Immature natural killer cell (primary cell): ENCODE measurements around the gene CYP27B1. TPM values are rescaled to one million over a fixed set of nuclear protein-coding genes. Genes with fewer than 3 reads are reported as not detected.

Source experiments
- DNase-seq, 3 donors: peaks; one replicate each; pipeline ENCODE4 v3.0.0; 2022; ENCODE audit warnings: mixed read lengths in 1 of 3
- H3K27ac Mint-ChIP-seq, 6 donors: one replicate each; pipeline ENCODE4 v1.8.0; 2020; ENCODE audit warnings: mixed read lengths in 6 of 6, mild to moderate bottlenecking in 5 of 6, inconsistent platforms in 4 of 6, moderate library complexity in 3 of 6
- H3K27me3 Mint-ChIP-seq, 3 donors: one replicate each; pipeline ENCODE4 v1.8.0; 2020 to 2021; ENCODE audit warnings: low read depth in 3 of 3, mild to moderate bottlenecking in 3 of 3, mixed read lengths in 3 of 3, moderate library complexity in 3 of 3, inconsistent platforms in 1 of 3
- H3K36me3 Mint-ChIP-seq, 3 donors: one replicate each; pipeline ENCODE4 v1.8.0; 2020; ENCODE audit warnings: mixed read lengths in 3 of 3, inconsistent platforms in 2 of 3, mild to moderate bottlenecking in 2 of 3
- H3K4me1 Mint-ChIP-seq, 2 donors: one replicate each; pipeline ENCODE4 v1.8.0; 2020; ENCODE audit warnings: inconsistent platforms in 2 of 2, mild to moderate bottlenecking in 2 of 2, mixed read lengths in 2 of 2, moderate library complexity in 1 of 2
- H3K4me3 Mint-ChIP-seq, 5 donors: one replicate each; pipeline ENCODE4 v1.8.0; 2020; ENCODE audit warnings: mild to moderate bottlenecking in 5 of 5, mixed read lengths in 5 of 5, inconsistent platforms in 3 of 5, moderate library complexity in 3 of 5
- H3K9me3 Mint-ChIP-seq, 6 donors: one replicate each; pipeline ENCODE4 v1.8.0; 2020; ENCODE audit warnings: mild to moderate bottlenecking in 6 of 6, mixed read lengths in 6 of 6, inconsistent platforms in 4 of 6, moderate library complexity in 3 of 6
- polyA plus RNA-seq, 3 donors: library from polyadenylated mRNA; unstranded; fragments of 300-500 nt; fragmentation: Illumina TruSeq; gene quantifications; one replicate each; pipeline ENCODE4 v1.2.3, GENCODE V29; 2021

Gene CYP27B1
- polyA plus RNA-seq, 3 donors from 2014 or later: not detected

GRCh38 chr12:57746025-57746424 lies 20.9 kb downstream of the CYP27B1 start:
- Mint-ChIP-seq H3K27me3 (peaks cover 4 to 24% (median 23%) of the 10 kb centered on the region in 3 donors), H3K9me3 (no peaks in the 10 kb centered on the region), H3K4me1 (peaks cover 51 to 67% of the 10 kb centered on the region in 2 donors), H3K36me3 (peaks cover 4 to 15% (median 4%) of the 10 kb centered on the region in 3 donors), H3K4me3 (peak overlapping the region; percentile 88 to 98 (median 90)), H3K27ac (peak overlapping the region; percentile 94 to 99 (median 98))
- no peak for DNase-seq

- Mint-ChIP-seq H3K9me3 (no peaks in the 10 kb centered on the region), H3K4me3 (peak overlapping the region; percentile 88 to 98 (median 90)), H3K27me3 (peaks cover 8 to 29% (median 27%) of the 10 kb centered on the region in 3 donors), H3K27ac (peak overlapping the region; percentile 94 to 99 (median 98)), H3K4me1 (peaks cover 55 to 67% of the 10 kb centered on the region in 2 donors), H3K36me3 (peaks cover 4 to 15% (median 4%) of the 10 kb centered on the region in 3 donors)
- no peak for DNase-seq
Measured at GRCh38 chr12:57745485-57745881, 21.4 kb downstream of the CYP27B1 start.

GRCh38 chr12:57744777-57745484 lies 21.9 kb downstream of the CYP27B1 start, which contains the start of gene TSPAN31:
Gene TSPAN31, plus strand, starts transcription at chr12:57745039. Its CDS starts 116 bp downstream, at chr12:57745155.
- H3K27me3 Mint-ChIP-seq: peaks cover 8 to 29% (median 28%) of the 10 kb centered on the region in 3 donors
- H3K27ac Mint-ChIP-seq: peak within 1 kb of the TSS; percentile 94 to 99 (median 98)
- no peaks in the 10 kb centered on the region for H3K9me3 Mint-ChIP-seq
- peaks cover 56 to 67% of the 10 kb centered on the region in 2 donors for H3K4me1 Mint-ChIP-seq
- peak; percentile 94 to 95 (median 94) for DNase-seq
- peaks cover 4 to 15% (median 4%) of the 10 kb centered on the region in 3 donors for H3K36me3 Mint-ChIP-seq
- peak within 1 kb of the TSS; percentile 88 to 98 (median 90) for H3K4me3 Mint-ChIP-seq

- H3K36me3 Mint-ChIP-seq: peaks cover 4 to 14% (median 6%) of the 10 kb centered on the region in 3 donors
- H3K27ac Mint-ChIP-seq: peak overlapping the region; percentile 94 to 99 (median 98)
- peaks cover 62 to 72% of the 10 kb centered on the region in 2 donors for H3K4me1 Mint-ChIP-seq
- peak; percentile 77 to 82 (median 80) for DNase-seq
- peak overlapping the region; percentile 88 to 98 (median 90) for H3K4me3 Mint-ChIP-seq
- H3K27me3 Mint-ChIP-seq: peaks cover 8 to 29% (median 28%) of the 10 kb centered on the region in 3 donors
- no peaks in the 10 kb centered on the region for H3K9me3 Mint-ChIP-seq
Measured at GRCh38 chr12:57744194-57744776, 22.6 kb downstream of the CYP27B1 start.

GRCh38 chr12:57743769-57744168 lies 23.1 kb downstream of the CYP27B1 start:
- Mint-ChIP-seq H3K27me3 (peaks cover 8 to 29% (median 28%) of the 10 kb centered on the region in 3 donors), H3K27ac (peak overlapping the region; percentile 94 to 99 (median 98)), H3K4me1 (peaks cover 66 to 77% of the 10 kb centered on the region in 2 donors), H3K9me3 (no peaks in the 10 kb centered on the region), H3K4me3 (peak overlapping the region; percentile 88 to 98 (median 90)), H3K36me3 (peaks cover 4 to 10% (median 9%) of the 10 kb centered on the region in 3 donors)
- DNase-seq: no peak

- H3K27ac Mint-ChIP-seq: peak overlapping the region; percentile 94 to 99 (median 98)
- H3K9me3 Mint-ChIP-seq: no peaks in the 10 kb centered on the region
- H3K4me1 Mint-ChIP-seq: peaks cover 66 to 73% of the 10 kb centered on the region in 2 donors
- DNase-seq: peak; percentile 82 to 83 (median 82)
- peaks cover 8 to 28% (median 27%) of the 10 kb centered on the region in 3 donors for H3K27me3 Mint-ChIP-seq
- peaks cover 0 to 6% (median under 1%) of the 10 kb centered on the region in 3 donors for H3K36me3 Mint-ChIP-seq
- peak overlapping the region; percentile 86 to 96 (median 89) for H3K4me3 Mint-ChIP-seq
Measured at GRCh38 chr12:57741844-57742738, 24.8 kb downstream of the CYP27B1 start.

- H3K4me1 Mint-ChIP-seq: peaks cover 68 to 71% of the 10 kb centered on the region in 2 donors
- H3K4me3 Mint-ChIP-seq: peak overlapping the region; percentile 86 to 96 (median 89)
- peaks cover 12 to 28% (median 27%) of the 10 kb centered on the region in 3 donors for H3K27me3 Mint-ChIP-seq
- H3K9me3 Mint-ChIP-seq: no peaks in the 10 kb centered on the region
- H3K36me3 Mint-ChIP-seq: peaks cover 0 to 5% (median 0%) of the 10 kb centered on the region in 3 donors
- peak overlapping the region; percentile 94 to 99 (median 98) for H3K27ac Mint-ChIP-seq
- no peak for DNase-seq
Measured at GRCh38 chr12:57741413-57741789, 25.5 kb downstream of the CYP27B1 start.

- H3K4me1 Mint-ChIP-seq: peaks cover 63 to 68% of the 10 kb centered on the region in 2 donors
- peaks cover 0 to 5% (median 0%) of the 10 kb centered on the region in 3 donors for H3K36me3 Mint-ChIP-seq
- H3K27ac Mint-ChIP-seq: peak overlapping the region; percentile 94 to 99 (median 98)
- peaks cover 13 to 28% (median 27%) of the 10 kb centered on the region in 3 donors for H3K27me3 Mint-ChIP-seq
- peak; percentile 88 for DNase-seq
- H3K4me3 Mint-ChIP-seq: peak overlapping the region; percentile 86 to 96 (median 89)
- H3K9me3 Mint-ChIP-seq: no peaks in the 10 kb centered on the region
Measured at GRCh38 chr12:57740656-57741412, 26.0 kb downstream of the CYP27B1 start.

- H3K4me3 Mint-ChIP-seq: peak overlapping the region; percentile 62 to 95 (median 74)
- peaks cover under 1 to 5% (median 2%) of the 10 kb centered on the region in 3 donors for H3K36me3 Mint-ChIP-seq
- H3K27me3 Mint-ChIP-seq: peaks cover 13 to 27% (median 23%) of the 10 kb centered on the region in 3 donors
- H3K4me1 Mint-ChIP-seq: peaks cover 57 to 64% of the 10 kb centered on the region in 2 donors
- H3K27ac Mint-ChIP-seq: peak overlapping the region; percentile 94 to 99 (median 98)
- DNase-seq: no peak
- no peaks in the 10 kb centered on the region for H3K9me3 Mint-ChIP-seq
Measured at GRCh38 chr12:57739914-57740538, 26.9 kb downstream of the CYP27B1 start.

- Mint-ChIP-seq H3K27me3 (peaks cover 12 to 21% (median 17%) of the 10 kb centered on the region in 3 donors), H3K4me3 (peak overlapping the region; percentile 30 to 74 (median 68)), H3K36me3 (peaks cover 4 to 12% (median 6%) of the 10 kb centered on the region in 3 donors), H3K9me3 (no peaks in the 10 kb centered on the region), H3K27ac (peak overlapping the region; percentile 76 to 96 (median 85)), H3K4me1 (peaks cover 56 to 64% of the 10 kb centered on the region in 2 donors)
- no peak for DNase-seq
Measured at GRCh38 chr12:57739387-57739786, 27.5 kb downstream of the CYP27B1 start.

- H3K27ac Mint-ChIP-seq: peak within 1 kb of the TSS; percentile 76 to 96 (median 85)
- peaks cover 49 to 58% of the 10 kb centered on the region in 2 donors for H3K4me1 Mint-ChIP-seq
- peaks cover 4 to 12% (median 7%) of the 10 kb centered on the region in 3 donors for H3K36me3 Mint-ChIP-seq
- H3K4me3 Mint-ChIP-seq: peak within 1 kb of the TSS; percentile 30 to 74 (median 68)
- H3K27me3 Mint-ChIP-seq: peaks cover 11 to 16% (median 14%) of the 10 kb centered on the region in 3 donors
- H3K9me3 Mint-ChIP-seq: no peaks in the 10 kb centered on the region
- no peak for DNase-seq
Measured at GRCh38 chr12:57738661-57739237, 28.1 kb downstream of the CYP27B1 start, which contains the start of gene AGAP2. Gene AGAP2, minus strand, starts transcription at chr12:57738742. Its CDS starts 496 bp downstream, at chr12:57738246.
